Endodermal cell (in vitro differentiated cells): ENCODE data around the gene SULT1C2. TPM values are rescaled to one million over a fixed set of nuclear protein-coding genes. Genes with fewer than 3 reads are reported as not detected.
"Not testable (repeated sequence)": the region's sequence is repeated elsewhere in the genome, so short reads cannot be mapped to it uniquely, and the experiment has no call there.

Experiments used
- DNase-seq: peaks from one replicate; pipeline ENCODE4 v3.0.0-alpha.2; 2017
- H3K27ac ChIP-seq: 2 replicates; pipeline ENCODE4 v1.5.1; 2013; ENCODE audit warnings: mild to moderate bottlenecking, low read depth, low read length, moderate library complexity
- H3K27me3 ChIP-seq: 2 replicates; pipeline ENCODE4 v1.6.1; 2013; ENCODE audit warnings: mild to moderate bottlenecking, low read length, moderate library complexity; ENCODE audit not compliant: insufficient read depth, control insufficient read depth, poor library complexity, severe bottlenecking
- H3K36me3 ChIP-seq: 2 replicates; pipeline ENCODE4 v1.7.0; 2013; ENCODE audit warnings: mild to moderate bottlenecking, low read length, moderate library complexity; ENCODE audit not compliant: control insufficient read depth, insufficient read depth
- H3K4me1 ChIP-seq: one replicate; pipeline ENCODE4 v1.7.0; 2013; ENCODE audit warnings: low read length; ENCODE audit not compliant: control insufficient read depth, insufficient read depth
- H3K4me3 ChIP-seq: 2 replicates; pipeline ENCODE4 v1.5.1; 2013; ENCODE audit warnings: mild to moderate bottlenecking, low read length, moderate library complexity
- H3K9ac ChIP-seq: 2 replicates; pipeline ENCODE4 v1.6.1; 2013; ENCODE audit warnings: mild to moderate bottlenecking, low read length, moderate library complexity; ENCODE audit not compliant: poor library complexity, severe bottlenecking; ENCODE audit errors: extremely low read depth
- H3K9me3 ChIP-seq: 2 replicates; pipeline ENCODE4 v1.6.1; 2013; ENCODE audit warnings: mild to moderate bottlenecking, low read length, moderate library complexity; ENCODE audit not compliant: control insufficient read depth
- H3K27ac Mint-ChIP-seq: 2 replicates; pipeline ENCODE4 v1.8.0; 2020; ENCODE audit warnings: mixed read lengths
- H3K27me3 Mint-ChIP-seq: 2 replicates; pipeline ENCODE4 v1.8.0; 2021; ENCODE audit warnings: mild to moderate bottlenecking, mixed read lengths; ENCODE audit not compliant: insufficient read depth
- H3K36me3 Mint-ChIP-seq: 2 replicates; pipeline ENCODE4 v1.8.0; 2020; ENCODE audit warnings: low read depth, mixed read lengths
- H3K4me1 Mint-ChIP-seq: 2 replicates; pipeline ENCODE4 v1.8.0; 2020; ENCODE audit warnings: mixed read lengths
- H3K4me3 Mint-ChIP-seq: 2 replicates; pipeline ENCODE4 v1.8.0; 2020; ENCODE audit warnings: mild to moderate bottlenecking, moderate library complexity, mixed read lengths
- H3K9me3 Mint-ChIP-seq: 2 replicates; pipeline ENCODE4 v1.8.0; 2020; ENCODE audit warnings: mild to moderate bottlenecking, mixed read lengths
- WGBS, 2 experiments: methylation state at CpG; one replicate each; pipeline versions ENCODE4 v1.1.5 to v1.1.7; 2013; ENCODE audit warnings: missing lambda C conversion rate in 2 of 2, mixed read lengths in 1 of 2; ENCODE audit not compliant: insufficient coverage in 1 of 2, insufficient read length in 1 of 2; 5-methylcytosine and 5-hydroxymethylcytosine counted together
- total RNA-seq, 2 donors: library from RNA; stranded (reverse); fragmentation: NEBNext Ultra II Directional in 1 of 2; extraction: Animal tissue kit (Norgen Biotek cat#: 25700) in 1 of 2; gene quantifications; 2 replicates in 1 of 2; 3 replicates in 1 of 2; pipeline ENCODE4 v1.2.1, GENCODE V29; 2021
- TF ChIP-seq, protein P1 (sequence below): fragments of 200-600 bp; sonication (generic); conservative IDR thresholded peaks from 2 replicates; pipeline ENCODE4 v1.5.0; 2021; ENCODE audit warnings: antibody characterized with exemption, mild to moderate bottlenecking

Gene SULT1C2
- total RNA-seq, 2 donors from 2014 or later: 0.62 to 1.00 TPM

DNA sequence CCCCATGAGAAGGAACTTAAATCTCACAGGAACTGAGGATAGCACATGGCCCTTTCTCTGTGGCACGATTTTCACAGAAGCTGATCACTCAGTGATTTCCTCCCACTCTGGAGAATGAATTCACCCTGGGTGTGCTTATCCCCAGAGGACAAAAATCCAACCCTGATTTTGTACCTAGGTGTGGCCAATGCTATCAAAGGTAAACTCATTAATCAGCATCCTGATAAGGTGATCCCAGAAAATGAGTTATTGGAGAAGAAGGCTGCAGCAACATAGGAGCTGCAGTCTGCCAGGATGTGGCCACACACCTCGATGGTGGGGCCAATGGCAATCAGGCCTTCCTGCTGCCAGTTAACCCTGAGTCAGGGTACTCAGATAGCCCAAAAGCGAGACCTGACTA is 8.2 kb upstream of the SULT1C2 start:
- H3K9ac ChIP-seq: no peak overlapping the region
- no peak overlapping the region for H3K27ac Mint-ChIP-seq
- H3K9me3 Mint-ChIP-seq: peaks cover 2% of the 10 kb centered on the region
- 90 to 100% methylated on average over 3 of the region's 3 CpGs for WGBS, 2 experiments
- H3K36me3 ChIP-seq: no peaks in the 10 kb centered on the region
- no peaks in the 10 kb centered on the region for H3K4me1 ChIP-seq
- H3K4me3 ChIP-seq: no peak overlapping the region
- TF ChIP-seq, protein P1, sequence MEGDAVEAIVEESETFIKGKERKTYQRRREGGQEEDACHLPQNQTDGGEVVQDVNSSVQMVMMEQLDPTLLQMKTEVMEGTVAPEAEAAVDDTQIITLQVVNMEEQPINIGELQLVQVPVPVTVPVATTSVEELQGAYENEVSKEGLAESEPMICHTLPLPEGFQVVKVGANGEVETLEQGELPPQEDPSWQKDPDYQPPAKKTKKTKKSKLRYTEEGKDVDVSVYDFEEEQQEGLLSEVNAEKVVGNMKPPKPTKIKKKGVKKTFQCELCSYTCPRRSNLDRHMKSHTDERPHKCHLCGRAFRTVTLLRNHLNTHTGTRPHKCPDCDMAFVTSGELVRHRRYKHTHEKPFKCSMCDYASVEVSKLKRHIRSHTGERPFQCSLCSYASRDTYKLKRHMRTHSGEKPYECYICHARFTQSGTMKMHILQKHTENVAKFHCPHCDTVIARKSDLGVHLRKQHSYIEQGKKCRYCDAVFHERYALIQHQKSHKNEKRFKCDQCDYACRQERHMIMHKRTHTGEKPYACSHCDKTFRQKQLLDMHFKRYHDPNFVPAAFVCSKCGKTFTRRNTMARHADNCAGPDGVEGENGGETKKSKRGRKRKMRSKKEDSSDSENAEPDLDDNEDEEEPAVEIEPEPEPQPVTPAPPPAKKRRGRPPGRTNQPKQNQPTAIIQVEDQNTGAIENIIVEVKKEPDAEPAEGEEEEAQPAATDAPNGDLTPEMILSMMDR: no peak
- no peaks in the 10 kb centered on the region for H3K9me3 ChIP-seq
- H3K27me3 Mint-ChIP-seq: peaks cover 2% of the 10 kb centered on the region
- H3K4me3 Mint-ChIP-seq: no peak overlapping the region
- DNase-seq: no peak
- no peaks in the 10 kb centered on the region for H3K4me1 Mint-ChIP-seq
- no peaks in the 10 kb centered on the region for H3K36me3 Mint-ChIP-seq
- no peak overlapping the region for H3K27ac ChIP-seq
- no peaks in the 10 kb centered on the region for H3K27me3 ChIP-seq

- WGBS, 2 experiments: 94 to 100% methylated on average over 4 to 7 of the region's 7 CpGs
Measured at GRCh38 chr2:108284566-108284965, 4.1 kb upstream of the SULT1C2 start.

GRCh38 chr2:108285616-108286015 is 3.1 kb upstream of the SULT1C2 start:
- 74 to 95% methylated on average over 3 to 5 of the region's 5 CpGs for WGBS, 2 experiments
- Histone ChIP-seq H3K9ac (no peak overlapping the region), H3K27me3 (no peaks in the 10 kb centered on the region), H3K27ac (no peak overlapping the region), H3K36me3 (no peaks in the 10 kb centered on the region), H3K4me3 (no peak overlapping the region), H3K9me3 (no peaks in the 10 kb centered on the region), H3K4me1 (no peaks in the 10 kb centered on the region)
- H3K27me3 Mint-ChIP-seq: no peaks in the 10 kb centered on the region
- peaks cover 2% of the 10 kb centered on the region for H3K9me3 Mint-ChIP-seq
- TF ChIP-seq, protein P1: no peak
- no peak overlapping the region for H3K27ac Mint-ChIP-seq
- H3K4me1 Mint-ChIP-seq: peaks cover 15% of the 10 kb centered on the region
- DNase-seq: no peak
- H3K36me3 Mint-ChIP-seq: no peaks in the 10 kb centered on the region
- no peak overlapping the region for H3K4me3 Mint-ChIP-seq

More at GRCh38 chr2:108284566-108284965, 4.1 kb upstream of the SULT1C2 start:
- H3K4me1 Mint-ChIP-seq: peaks cover 15% of the 10 kb centered on the region
- not testable (repeated sequence) for H3K27ac Mint-ChIP-seq, H3K27ac ChIP-seq, DNase-seq, H3K27me3 Mint-ChIP-seq, H3K36me3 ChIP-seq, H3K4me3 Mint-ChIP-seq, H3K4me1 ChIP-seq, H3K36me3 Mint-ChIP-seq, H3K27me3 ChIP-seq, H3K9me3 Mint-ChIP-seq, H3K9me3 ChIP-seq, H3K9ac ChIP-seq, H3K4me3 ChIP-seq

DNA sequence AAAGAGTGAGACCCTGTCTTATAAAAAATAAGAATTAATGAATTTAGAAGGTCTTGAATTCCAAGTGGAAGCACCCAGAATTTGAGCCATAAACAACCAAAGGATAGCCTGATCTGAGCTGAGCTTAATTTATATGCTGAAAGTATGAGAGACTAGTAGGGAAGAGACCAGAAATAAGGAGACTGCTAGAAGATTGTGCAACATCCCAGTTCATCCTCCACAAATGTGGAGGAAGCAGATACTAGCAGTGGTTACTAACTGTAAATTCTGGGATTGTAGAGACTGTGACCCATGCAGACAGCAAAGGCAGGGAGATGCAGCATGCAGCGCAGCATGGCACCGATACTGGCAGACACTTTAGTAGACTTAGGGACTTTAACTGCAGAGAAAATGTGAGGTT is 1.5 kb upstream of the SULT1C2 start:
- H3K9me3 ChIP-seq: no peaks in the 10 kb centered on the region
- no peak overlapping the region for H3K4me3 ChIP-seq
- H3K27ac Mint-ChIP-seq: no peak overlapping the region
- DNase-seq: no peak
- 93 to 100% methylated on average over 2 of the region's 2 CpGs for WGBS, 2 experiments
- no peak overlapping the region for H3K4me3 Mint-ChIP-seq
- H3K9me3 Mint-ChIP-seq: peaks cover 2% of the 10 kb centered on the region
- H3K9ac ChIP-seq: no peak overlapping the region
- H3K4me1 Mint-ChIP-seq: peaks cover 15% of the 10 kb centered on the region
- no peaks in the 10 kb centered on the region for H3K27me3 ChIP-seq
- no peaks in the 10 kb centered on the region for H3K36me3 Mint-ChIP-seq
- no peaks in the 10 kb centered on the region for H3K4me1 ChIP-seq
- no peaks in the 10 kb centered on the region for H3K36me3 ChIP-seq
- TF ChIP-seq, protein P1: no peak
- H3K27me3 Mint-ChIP-seq: no peaks in the 10 kb centered on the region
- H3K27ac ChIP-seq: no peak overlapping the region
